DMS79 treated with DMSO at 0.1 percent for 48 hours (cell line): ENCODE measurements around the gene ANKS3.

ENCODE experiments used
- DNase-seq: peaks from one replicate; lab custom pipeline; 2025; lab: John Stamatoyannopoulos, UW

Gene ANKS3

GRCh38 chr16:4734063-4734729 is at the start of gene ANKS3, which contains the start of gene DNAAF8:
Gene ANKS3, minus strand, starts transcription at chr16:4734271. Its CDS starts 4,122 bp downstream, at chr16:4730149.
Gene DNAAF8, plus strand, starts transcription at chr16:4734537. Its CDS starts 1,978 bp downstream, at chr16:4736515.
- peak; percentile 82 for DNase-seq

- DNase-seq = no peak
Observed at GRCh38 chr16:4783251-4783950, 49.3 kb upstream of the ANKS3 start.

- DNase-seq = no peak
Observed at GRCh38 chr16:4780235-4780634, 46.2 kb upstream of the ANKS3 start.

- DNase-seq = no peak
Observed at GRCh38 chr16:4778050-4778392, 44.0 kb upstream of the ANKS3 start.

GRCh38 chr16:4777339-4778049 is 43.4 kb upstream of the ANKS3 start:
- DNase-seq = no peak

GRCh38 chr16:4776141-4776705 is 42.2 kb upstream of the ANKS3 start:
- no peak for DNase-seq

GRCh38 chr16:4775005-4775404 is 40.9 kb upstream of the ANKS3 start:
- no peak for DNase-seq

GRCh38 chr16:4772351-4772750 is 38.3 kb upstream of the ANKS3 start:
- no peak for DNase-seq

GRCh38 chr16:4771646-4772045 is 37.6 kb upstream of the ANKS3 start:
- no peak for DNase-seq

GRCh38 chr16:4769306-4769638 is 35.2 kb upstream of the ANKS3 start:
- DNase-seq = no peak

GRCh38 chr16:4768549-4769305 is 34.7 kb upstream of the ANKS3 start:
- peak; percentile 90 for DNase-seq

GRCh38 chr16:4767872-4768548 is 33.9 kb upstream of the ANKS3 start:
- no peak for DNase-seq

- peak; percentile 85 for DNase-seq
Observed at GRCh38 chr16:4766875-4767628, 33.0 kb upstream of the ANKS3 start, which contains the start of gene ZNF500. Gene ZNF500, minus strand, starts transcription at chr16:4767162. Its CDS starts 1,184 bp downstream, at chr16:4765978.

- no peak for DNase-seq
Observed at GRCh38 chr16:4765511-4766474, 31.7 kb upstream of the ANKS3 start.

GRCh38 chr16:4763791-4764190 is 29.7 kb upstream of the ANKS3 start:
- no peak for DNase-seq

GRCh38 chr16:4762205-4762604 is 28.1 kb upstream of the ANKS3 start:
- DNase-seq = no peak

GRCh38 chr16:4760221-4760910 is 26.3 kb upstream of the ANKS3 start:
- no peak for DNase-seq

- no peak for DNase-seq
Observed at GRCh38 chr16:4755687-4756086, 21.6 kb upstream of the ANKS3 start.

- no peak for DNase-seq
Observed at GRCh38 chr16:4754865-4755264, 20.8 kb upstream of the ANKS3 start.
